ENCODE measurements around the gene ABLIM3. TPM values are rescaled to one million over a fixed set of nuclear protein-coding genes. Genes with fewer than 3 reads are reported as not detected.

Gene ABLIM3
- total RNA-seq, 1 donor from 2014 or later: 101 TPM

GRCh38 chr5:149133795-149134777 is 7.2 kb upstream of the ABLIM3 start:
- DNase-seq (ENCODE audit: low spot score): no peak

GRCh38 chr5:149134778-149135500 is 6.4 kb upstream of the ABLIM3 start:
- DNase-seq (ENCODE audit: low spot score): no peak

- no peak for DNase-seq (ENCODE audit: low spot score)
These were observed 5.6 kb upstream of the ABLIM3 start for GRCh38 chr5:149135536-149136201.

GRCh38 chr5:149138182-149138923 is 2.9 kb upstream of the ABLIM3 start:
- DNase-seq (ENCODE audit: low spot score): no peak

- no peak for DNase-seq (ENCODE audit: low spot score)
These were observed 893 bp upstream of the ABLIM3 start for GRCh38 chr5:149140197-149141002.

- DNase-seq (ENCODE audit: low spot score): no peak
These were observed 911 bp downstream of the ABLIM3 start for GRCh38 chr5:149141957-149142851.

- no peak for DNase-seq (ENCODE audit: low spot score)
These were observed 2.2 kb downstream of the ABLIM3 start for GRCh38 chr5:149143470-149143869.

GRCh38 chr5:149144637-149145036 is 3.3 kb downstream of the ABLIM3 start:
- no peak for DNase-seq (ENCODE audit: low spot score)

- DNase-seq (ENCODE audit: low spot score): no peak
These were observed 3.8 kb downstream of the ABLIM3 start for GRCh38 chr5:149145138-149145537.

GRCh38 chr5:149147676-149148075 is 6.4 kb downstream of the ABLIM3 start:
- DNase-seq (ENCODE audit: low spot score): no peak

GRCh38 chr5:149149942-149150341 is 8.6 kb downstream of the ABLIM3 start:
- no peak for DNase-seq (ENCODE audit: low spot score)

GRCh38 chr5:149150457-149150856 is 9.2 kb downstream of the ABLIM3 start:
- DNase-seq (ENCODE audit: low spot score): no peak

GRCh38 chr5:149151717-149152116 is 10.4 kb downstream of the ABLIM3 start:
- no peak for DNase-seq (ENCODE audit: low spot score)

- DNase-seq (ENCODE audit: low spot score): no peak
These were observed 11.0 kb downstream of the ABLIM3 start for GRCh38 chr5:149152317-149152746.

- no peak for DNase-seq (ENCODE audit: low spot score)
These were observed 12.0 kb downstream of the ABLIM3 start for GRCh38 chr5:149153193-149153750.

- no peak for DNase-seq (ENCODE audit: low spot score)
These were observed 12.7 kb downstream of the ABLIM3 start for GRCh38 chr5:149153751-149154610.

GRCh38 chr5:149154650-149155049 is 13.4 kb downstream of the ABLIM3 start:
- no peak for DNase-seq (ENCODE audit: low spot score)

GRCh38 chr5:149156435-149157083 is 15.3 kb downstream of the ABLIM3 start:
- DNase-seq (ENCODE audit: low spot score): no peak

Data from ureter (tissue), 1 donor.